ENCODE data around the gene GHDC.

DNA sequence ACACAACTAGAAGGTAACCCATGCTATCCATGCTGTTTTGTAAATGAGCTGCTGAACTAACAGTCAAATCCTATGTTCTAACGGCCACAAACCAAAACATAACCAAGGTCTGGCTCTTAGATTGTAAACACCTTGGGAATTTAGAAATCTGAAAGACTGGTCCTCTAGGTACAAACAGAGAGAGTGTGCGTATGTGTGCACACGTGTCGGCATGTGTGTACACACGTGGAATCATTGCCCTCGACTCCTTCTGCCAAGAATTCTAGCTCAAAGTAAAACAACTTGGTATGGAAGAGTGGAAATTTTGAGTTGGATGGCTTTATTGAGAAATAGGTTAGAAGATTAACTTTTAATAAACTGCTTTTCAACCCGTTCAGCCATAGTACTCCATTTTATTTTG, 18.1 kb upstream of the GHDC start:
- TF ChIP-seq EZH2 (IDR thresholded peaks at IDR 0.05; ENCODE audit: low read length) = no peak
- TF ChIP-seq, protein P1, sequence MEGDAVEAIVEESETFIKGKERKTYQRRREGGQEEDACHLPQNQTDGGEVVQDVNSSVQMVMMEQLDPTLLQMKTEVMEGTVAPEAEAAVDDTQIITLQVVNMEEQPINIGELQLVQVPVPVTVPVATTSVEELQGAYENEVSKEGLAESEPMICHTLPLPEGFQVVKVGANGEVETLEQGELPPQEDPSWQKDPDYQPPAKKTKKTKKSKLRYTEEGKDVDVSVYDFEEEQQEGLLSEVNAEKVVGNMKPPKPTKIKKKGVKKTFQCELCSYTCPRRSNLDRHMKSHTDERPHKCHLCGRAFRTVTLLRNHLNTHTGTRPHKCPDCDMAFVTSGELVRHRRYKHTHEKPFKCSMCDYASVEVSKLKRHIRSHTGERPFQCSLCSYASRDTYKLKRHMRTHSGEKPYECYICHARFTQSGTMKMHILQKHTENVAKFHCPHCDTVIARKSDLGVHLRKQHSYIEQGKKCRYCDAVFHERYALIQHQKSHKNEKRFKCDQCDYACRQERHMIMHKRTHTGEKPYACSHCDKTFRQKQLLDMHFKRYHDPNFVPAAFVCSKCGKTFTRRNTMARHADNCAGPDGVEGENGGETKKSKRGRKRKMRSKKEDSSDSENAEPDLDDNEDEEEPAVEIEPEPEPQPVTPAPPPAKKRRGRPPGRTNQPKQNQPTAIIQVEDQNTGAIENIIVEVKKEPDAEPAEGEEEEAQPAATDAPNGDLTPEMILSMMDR (optimal IDR thresholded peaks at IDR 0.05 in 1 of 3, IDR thresholded peaks at IDR 0.05 in 1 of 3, conservative IDR thresholded peaks at IDR 0.05 in 1 of 3; ENCODE audit: extremely low read depth in 1 of 3, insufficient read depth in 2 of 3, low read length in 3 of 3) = no peak
